Esophagus muscularis mucosa (tissue), 3 donors: ENCODE results near the gene ABCD2.

Experiments
- POLR2A ChIP-seq: fragments of 450-650 bp; IDR thresholded peaks from one replicate; pipeline ENCODE4 v1.6.1; 2017; ENCODE audit warnings: antibody characterized with exemption, moderate library complexity, mild to moderate bottlenecking, low read depth
- TF ChIP-seq, protein P1 (sequence below), 3 experiments: fragments of 200-600 bp in 2 of 3; fragments of 450-650 bp in 1 of 3; sonication (generic) in 2 of 3; IDR thresholded peaks; one replicate each; pipeline ENCODE4 v1.5.1; 2017 to 2019; ENCODE audit warnings: antibody characterized with exemption in 3 of 3, mild to moderate bottlenecking in 2 of 3, moderate library complexity in 1 of 3

DNA sequence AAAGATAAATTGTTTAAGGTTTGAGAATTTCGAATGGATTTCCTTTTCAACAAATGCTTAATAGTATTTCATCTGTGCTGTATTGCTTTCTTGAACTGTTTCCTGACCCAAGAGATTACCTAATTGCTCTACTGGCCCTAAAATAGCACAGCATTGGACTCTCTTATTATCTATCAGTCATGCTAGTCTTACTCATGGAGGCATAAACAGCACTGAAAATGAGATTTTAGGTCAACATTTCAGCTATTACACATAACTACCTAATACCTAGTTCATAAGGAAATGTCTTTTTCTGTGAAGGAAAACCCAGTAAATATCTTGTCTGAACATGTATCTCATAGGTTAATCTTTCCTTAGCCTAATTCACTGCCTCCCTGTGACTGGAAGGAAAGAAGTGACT is 4.3 kb upstream of the ABCD2 start:
- TF ChIP-seq, protein P1, sequence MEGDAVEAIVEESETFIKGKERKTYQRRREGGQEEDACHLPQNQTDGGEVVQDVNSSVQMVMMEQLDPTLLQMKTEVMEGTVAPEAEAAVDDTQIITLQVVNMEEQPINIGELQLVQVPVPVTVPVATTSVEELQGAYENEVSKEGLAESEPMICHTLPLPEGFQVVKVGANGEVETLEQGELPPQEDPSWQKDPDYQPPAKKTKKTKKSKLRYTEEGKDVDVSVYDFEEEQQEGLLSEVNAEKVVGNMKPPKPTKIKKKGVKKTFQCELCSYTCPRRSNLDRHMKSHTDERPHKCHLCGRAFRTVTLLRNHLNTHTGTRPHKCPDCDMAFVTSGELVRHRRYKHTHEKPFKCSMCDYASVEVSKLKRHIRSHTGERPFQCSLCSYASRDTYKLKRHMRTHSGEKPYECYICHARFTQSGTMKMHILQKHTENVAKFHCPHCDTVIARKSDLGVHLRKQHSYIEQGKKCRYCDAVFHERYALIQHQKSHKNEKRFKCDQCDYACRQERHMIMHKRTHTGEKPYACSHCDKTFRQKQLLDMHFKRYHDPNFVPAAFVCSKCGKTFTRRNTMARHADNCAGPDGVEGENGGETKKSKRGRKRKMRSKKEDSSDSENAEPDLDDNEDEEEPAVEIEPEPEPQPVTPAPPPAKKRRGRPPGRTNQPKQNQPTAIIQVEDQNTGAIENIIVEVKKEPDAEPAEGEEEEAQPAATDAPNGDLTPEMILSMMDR (IDR thresholded peaks at IDR 0.05) = no peak
- no peak for TF ChIP-seq POLR2A
